Measurements from ENCODE around the gene ZNF205.

The ZNF205 gene

GRCh38 chr16:3101841-3102470 lies 10.4 kb upstream of the ZNF205 start:
- no peak for DNase-seq

- DNase-seq = peak; percentile 92
These were observed 6.0 kb upstream of the ZNF205 start for GRCh38 chr16:3106205-3106928.

- DNase-seq = no peak
These were observed 642 bp downstream of the ZNF205 start for GRCh38 chr16:3112881-3113574.

- no peak for DNase-seq
These were observed 1.5 kb downstream of the ZNF205 start for GRCh38 chr16:3113765-3114479.

GRCh38 chr16:3115003-3115402 lies 2.6 kb downstream of the ZNF205 start:
- no peak for DNase-seq

GRCh38 chr16:3115561-3115960 lies 3.2 kb downstream of the ZNF205 start:
- DNase-seq = no peak

- DNase-seq = no peak
These were observed 5.9 kb downstream of the ZNF205 start for GRCh38 chr16:3118204-3118790.

GRCh38 chr16:3118846-3119245 lies 6.5 kb downstream of the ZNF205 start:
- no peak for DNase-seq

- no peak for DNase-seq
These were observed 6.9 kb downstream of the ZNF205 start for GRCh38 chr16:3119286-3119685.

- DNase-seq = no peak
These were observed 7.5 kb downstream of the ZNF205 start for GRCh38 chr16:3119701-3120408.

GRCh38 chr16:3120435-3120834 lies 8.0 kb downstream of the ZNF205 start:
- no peak for DNase-seq

GRCh38 chr16:3121851-3122467 lies 9.6 kb downstream of the ZNF205 start:
- no peak for DNase-seq

GRCh38 chr16:3122926-3123570 lies 10.7 kb downstream of the ZNF205 start:
- no peak for DNase-seq

- DNase-seq = peak; percentile 92
These were observed 11.8 kb downstream of the ZNF205 start for GRCh38 chr16:3123986-3124886.

- DNase-seq = no peak
These were observed 15.4 kb downstream of the ZNF205 start for GRCh38 chr16:3127745-3128144.

GRCh38 chr16:3129137-3130131 lies 17.0 kb downstream of the ZNF205 start:
- DNase-seq = peak; percentile 80

- no peak for DNase-seq
These were observed 19.5 kb downstream of the ZNF205 start for GRCh38 chr16:3131755-3132377.

- no peak for DNase-seq
These were observed 21.5 kb downstream of the ZNF205 start for GRCh38 chr16:3133844-3134243.
